ENCODE data around the gene IDNK. TPM values are rescaled to one million over a fixed set of nuclear protein-coding genes. Genes with fewer than 3 reads are reported as not detected.

The IDNK gene
- total and polyA plus RNA-seq, 2 of the 4 experiments (the other 2 are of a cell fraction): 1.4 to 2.3 TPM

- no peak for DNase-seq
- Histone ChIP-seq H2BK5ac (ENCODE audit: low read depth, low read length, poor library complexity, severe bottlenecking) (no peak overlapping the region), H3K18ac (ENCODE audit: low read depth, low read length) (no peak overlapping the region), H2AK5ac (ENCODE audit: low read depth, low read length) (no peak overlapping the region), H3K79me1 (ENCODE audit: low read depth in 1 of 2, low read length in 2 of 2) (peaks cover 0 to 6% of the 10 kb centered on the region in 2 experiments; a peak in 2 of 4 replicates), H3K14ac (replicated peaks; ENCODE audit: low read depth, low read length) (no peak overlapping the region), H4K8ac (ENCODE audit: low read depth in 2 of 2, low read length in 2 of 2) (no peak overlapping the region), H2AK9ac (replicated peaks; ENCODE audit: low read depth, low read length, poor library complexity) (no peak overlapping the region), H2BK20ac (ENCODE audit: low read depth, low read length) (no peak overlapping the region), H4K91ac (ENCODE audit: insufficient read depth, low read depth, low read length) (no peak overlapping the region), H3K4ac (ENCODE audit: low read depth, low read length) (no peak overlapping the region), H3K27ac (ENCODE audit: insufficient read depth, low read length) (no peak overlapping the region), H3K9me1 (ENCODE audit: insufficient read depth, low read length) (no peaks in the 10 kb centered on the region), H2BK15ac (ENCODE audit: low read depth, low read length) (no peak overlapping the region), H3K4me1 (ENCODE audit: control insufficient read depth, insufficient read depth, low read length) (no peaks in the 10 kb centered on the region), H3K56ac (ENCODE audit: extremely low read depth, insufficient read depth, low read length) (no peak overlapping the region), H3K9ac (ENCODE audit: low read depth, low read length) (no peak overlapping the region), H3K36me3 (ENCODE audit: control insufficient read depth, insufficient read depth, low read length) (peaks cover 23% of the 10 kb centered on the region), H4K20me1 (ENCODE audit: insufficient read depth, low read length) (0 out of 2 replicates have a peak, but pooled peaks cover 4% of the 10 kb centered on the region), H3K4me3 (ENCODE audit: insufficient read depth, low read depth, low read length) (no peak overlapping the region), H4K5ac (ENCODE audit: low read depth, low read length) (no peak overlapping the region), H2BK120ac (ENCODE audit: low read depth, low read length) (no peak overlapping the region), H3K4me2 (ENCODE audit: low read depth, low read length) (no peak overlapping the region), H3K23ac (ENCODE audit: low read depth, low read length) (no peak overlapping the region), H3K27me3 (ENCODE audit: control insufficient read depth, insufficient read depth, low read length) (no peaks in the 10 kb centered on the region), H2AFZ (replicated peaks; ENCODE audit: low read length, poor library complexity) (no peak overlapping the region), H3K9me3 (ENCODE audit: control insufficient read depth, insufficient read depth, low read length) (no peaks in the 10 kb centered on the region)
- BruUV-seq (replicated peaks): no TSS peak
- no peak for ATAC-seq (ENCODE audit: low read depth)
- dilution Hi-C loops (cut with HindIII; ENCODE audit: low sequenced_read_pairs, unreplicated experiment) (no loop called here), intact Hi-C loops (cut with micrococcal nuclease) (loop anchor here (1.0 to 5.0 kb wide), 3 partner anchors 29 to 432 kb away; no protein-coding TSS in a partner anchor), in situ Hi-C loops (cut with MboI; ENCODE audit: low sequenced_read_pairs) (no loop called here)
- no peak for TF ChIP-seq BHLHE40 (IDR thresholded peaks at IDR 0.05; ENCODE audit: low read depth, low read length)
- TF ChIP-seq RFX5 (IDR thresholded peaks at IDR 0.05; ENCODE audit: low read depth, low read length): no peak
- TF ChIP-seq CHD1 (IDR thresholded peaks at IDR 0.05; ENCODE audit: low read depth, low read length): no peak
- no peak for TF ChIP-seq CEBPB (IDR thresholded peaks at IDR 0.05; ENCODE audit: low read depth, low read length)
- TF ChIP-seq, protein P1, sequence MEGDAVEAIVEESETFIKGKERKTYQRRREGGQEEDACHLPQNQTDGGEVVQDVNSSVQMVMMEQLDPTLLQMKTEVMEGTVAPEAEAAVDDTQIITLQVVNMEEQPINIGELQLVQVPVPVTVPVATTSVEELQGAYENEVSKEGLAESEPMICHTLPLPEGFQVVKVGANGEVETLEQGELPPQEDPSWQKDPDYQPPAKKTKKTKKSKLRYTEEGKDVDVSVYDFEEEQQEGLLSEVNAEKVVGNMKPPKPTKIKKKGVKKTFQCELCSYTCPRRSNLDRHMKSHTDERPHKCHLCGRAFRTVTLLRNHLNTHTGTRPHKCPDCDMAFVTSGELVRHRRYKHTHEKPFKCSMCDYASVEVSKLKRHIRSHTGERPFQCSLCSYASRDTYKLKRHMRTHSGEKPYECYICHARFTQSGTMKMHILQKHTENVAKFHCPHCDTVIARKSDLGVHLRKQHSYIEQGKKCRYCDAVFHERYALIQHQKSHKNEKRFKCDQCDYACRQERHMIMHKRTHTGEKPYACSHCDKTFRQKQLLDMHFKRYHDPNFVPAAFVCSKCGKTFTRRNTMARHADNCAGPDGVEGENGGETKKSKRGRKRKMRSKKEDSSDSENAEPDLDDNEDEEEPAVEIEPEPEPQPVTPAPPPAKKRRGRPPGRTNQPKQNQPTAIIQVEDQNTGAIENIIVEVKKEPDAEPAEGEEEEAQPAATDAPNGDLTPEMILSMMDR (conservative IDR thresholded peaks at IDR 0.05; ENCODE audit: low read depth, low read length): no peak
- no peak for TF ChIP-seq FOS (IDR thresholded peaks at IDR 0.05; ENCODE audit: low read depth, low read length)
- TF ChIP-seq SMC3 (IDR thresholded peaks at IDR 0.05; ENCODE audit: low read depth, low read length): no peak
- ChIA-PET CTCF (interaction anchor here (0.6 to 1.2 kb wide), 3 partner anchors 10 to 491 kb away, joined by 3 to 4 read pairs (median 4); no protein-coding TSS in a partner anchor), POLR2A (ENCODE audit: unreplicated experiment) (no interaction called here)
- no CpG with 5 or more reads among the region's 4 CpGs for WGBS, 2 experiments (ENCODE audit: extremely low coverage in 2 of 2, insufficient read length in 1 of 2)
Observed at GRCh38 chr9:83649515-83649914, 26.6 kb downstream of the IDNK start.
